WTC11 (cell line): ENCODE results near the gene PDE8B. TPM values are rescaled to one million over a fixed set of nuclear protein-coding genes. Genes with fewer than 3 reads are reported as not detected.

Experiments used
- ATAC-seq: fragments of 200-7000 bp; cut with Tn5 transposase; 2 replicates; pipeline ENCODE4 v1.10.0; 2021; ENCODE audit warnings: mild to moderate bottlenecking, moderate library complexity
- CTCF ChIA-PET: fragments of 300-600 bp; sonication (Branson Sonifier 250); formaldehyde crosslinking; loops from one replicate; lab custom pipeline; 2021; ENCODE audit warnings: antibody characterized with exemption; lab: Charles Lee
- POLR2A ChIA-PET: fragments of 350-600 bp; sonication (Branson Sonifier 250); formaldehyde crosslinking; loops from one replicate; lab custom pipeline; 2021; ENCODE audit warnings: antibody characterized with exemption; lab: Charles Lee
- DNase-seq: peaks from one replicate; pipeline ENCODE4 v3.0.0; 2021; ENCODE audit warnings: low spot score
- H3K27ac Mint-ChIP-seq: 2 replicates; pipeline ENCODE4 v1.8.0; 2021; ENCODE audit warnings: mixed read lengths
- H3K27me3 Mint-ChIP-seq: 2 replicates; pipeline ENCODE4 v1.8.0; 2021; ENCODE audit warnings: low read depth, mild to moderate bottlenecking, moderate library complexity, mixed read lengths
- H3K36me3 Mint-ChIP-seq: 2 replicates; pipeline ENCODE4 v1.8.0; 2021; ENCODE audit warnings: mixed read lengths
- H3K4me1 Mint-ChIP-seq: 2 replicates; pipeline ENCODE4 v1.8.0; 2022; ENCODE audit warnings: mixed read lengths
- H3K4me3 Mint-ChIP-seq: 2 replicates; pipeline ENCODE4 v1.8.0; 2021; ENCODE audit warnings: mild to moderate bottlenecking, moderate library complexity, mixed read lengths
- H3K9me3 Mint-ChIP-seq: 2 replicates; pipeline ENCODE4 v1.8.0; 2021; ENCODE audit warnings: mixed read lengths
- E2F5 ChIP-seq: sonication (generic); formaldehyde crosslinking; IDR thresholded peaks from 2 replicates; pipeline ENCODE4 v1.8.1; 2022; ENCODE audit warnings: mild to moderate bottlenecking, moderate library complexity, missing genetic modification reagents
- ELF4 ChIP-seq: sonication (generic); formaldehyde crosslinking; IDR thresholded peaks from 2 replicates; pipeline ENCODE4 v1.8.1; 2022; ENCODE audit warnings: low read depth, mild to moderate bottlenecking, moderate library complexity, missing genetic modification reagents
- FOXP1 ChIP-seq: sonication (generic); formaldehyde crosslinking; IDR thresholded peaks from 2 replicates; pipeline ENCODE4 v1.8.0; 2022; ENCODE audit warnings: missing genetic modification reagents, mild to moderate bottlenecking, moderate library complexity, borderline replicate concordance
- KAT7 ChIP-seq: sonication (generic); formaldehyde crosslinking; IDR thresholded peaks from 2 replicates; pipeline ENCODE4 v1.8.1; 2023; ENCODE audit warnings: missing genetic modification reagents, mild to moderate bottlenecking, borderline replicate concordance
- MXD4 ChIP-seq: fragments of 250-450 bp; sonication (Bioruptor Pico); IDR thresholded peaks from 2 replicates; pipeline ENCODE4 v1.8.0; 2021; ENCODE audit warnings: mild to moderate bottlenecking, moderate library complexity, borderline replicate concordance
- MYBL2 ChIP-seq: sonication (generic); formaldehyde crosslinking; IDR thresholded peaks from 2 replicates; pipeline ENCODE4 v1.8.1; 2023; ENCODE audit warnings: mild to moderate bottlenecking, moderate library complexity, missing genetic modification reagents
- PRDM15 ChIP-seq: sonication (generic); formaldehyde crosslinking; IDR thresholded peaks from 2 replicates; pipeline ENCODE4 v1.8.0; 2022; ENCODE audit warnings: missing genetic modification reagents
- PREB ChIP-seq: sonication (generic); formaldehyde crosslinking; IDR thresholded peaks from 2 replicates; pipeline ENCODE4 v1.8.1; 2022; ENCODE audit warnings: mild to moderate bottlenecking, missing genetic modification reagents, moderate library complexity, borderline replicate concordance
- PRRX2 ChIP-seq: fragments of 250-450 bp; sonication (Bioruptor Pico); IDR thresholded peaks from 2 replicates; pipeline ENCODE4 v1.8.0; 2021; ENCODE audit warnings: mild to moderate bottlenecking
- RORB ChIP-seq: fragments of 250-450 bp; sonication (Bioruptor Pico); IDR thresholded peaks from 2 replicates; pipeline ENCODE4 v1.9.0; 2021; ENCODE audit warnings: mild to moderate bottlenecking
- ZBTB21 ChIP-seq: sonication (generic); formaldehyde crosslinking; IDR thresholded peaks from 2 replicates; pipeline ENCODE4 v1.8.1; 2023; ENCODE audit warnings: mild to moderate bottlenecking, missing genetic modification reagents, borderline replicate concordance
- ZNF396 ChIP-seq: fragments of 250-450 bp; sonication (Bioruptor Pico); IDR thresholded peaks from 2 replicates; pipeline ENCODE4 v1.8.0; 2021; ENCODE audit warnings: mild to moderate bottlenecking, moderate library complexity, borderline replicate concordance
- ZNF425 ChIP-seq: fragments of 250-450 bp; sonication (Bioruptor Pico); conservative IDR thresholded peaks from 2 replicates; pipeline ENCODE4 v1.9.0; 2021; ENCODE audit warnings: mild to moderate bottlenecking
- total RNA-seq: library from RNA; stranded (reverse); gene quantifications from 3 replicates; pipeline ENCODE4 v1.2.3, GENCODE V29; 2021
- TF ChIP-seq, protein P1 (sequence below): sonication (generic); formaldehyde crosslinking; IDR thresholded peaks from 2 replicates; pipeline ENCODE4 v1.8.0; 2022; ENCODE audit warnings: mild to moderate bottlenecking, missing genetic modification reagents

Gene PDE8B
- total RNA-seq, 1 experiment from 2014 or later: 0.31 TPM

DNA sequence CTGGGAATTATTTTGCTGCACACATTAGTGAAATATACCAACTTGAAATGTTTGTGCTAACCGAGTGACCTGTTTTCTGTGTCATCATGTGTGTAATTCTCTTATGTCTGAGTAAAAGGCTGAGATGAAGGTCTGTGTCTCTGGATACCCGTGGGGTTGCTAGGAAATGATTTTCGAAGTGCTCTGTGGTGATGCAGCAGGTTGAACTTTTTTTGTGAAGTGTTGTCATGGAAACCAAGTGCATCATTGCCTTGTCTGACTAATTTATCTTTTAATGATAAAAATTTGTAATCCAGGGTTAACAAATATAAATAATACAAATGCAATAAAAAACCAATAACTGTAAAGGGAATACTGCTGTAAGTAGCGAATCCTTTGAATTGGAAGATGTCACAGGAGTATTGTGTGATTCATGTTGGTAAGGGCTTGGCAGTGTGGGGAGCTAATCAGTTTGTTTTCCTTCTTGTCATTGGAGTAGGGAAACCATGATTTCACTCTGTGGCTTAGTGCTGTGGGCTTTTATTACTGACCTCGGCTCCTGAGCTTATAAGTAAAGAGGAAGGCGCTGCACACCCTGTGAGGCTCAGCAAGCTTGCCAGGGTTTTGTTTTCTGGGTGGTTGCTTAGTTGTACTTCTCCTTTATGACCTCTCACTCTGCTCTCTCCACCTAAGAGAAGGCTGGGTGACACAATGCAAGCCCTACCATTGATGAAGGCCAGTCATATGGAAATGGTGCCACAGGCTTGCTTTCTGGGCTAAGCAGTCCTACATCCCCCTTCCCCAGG is 22.3 kb downstream of the PDE8B start:
- DNase-seq: no peak
- Mint-ChIP-seq H3K27me3 (no peaks in the 10 kb centered on the region), H3K27ac (no peak overlapping the region), H3K9me3 (no peaks in the 10 kb centered on the region), H3K4me1 (no peaks in the 10 kb centered on the region), H3K36me3 (no peaks in the 10 kb centered on the region), H3K4me3 (no peak overlapping the region)
- no peak for TF ChIP-seq ZNF396 (CRISPR knock-in tag)
- no peak for TF ChIP-seq E2F5 (CRISPR knock-in tag)
- no peak for TF ChIP-seq PRDM15
- TF ChIP-seq PRRX2 (CRISPR knock-in tag): no peak
- no peak for TF ChIP-seq MXD4 (CRISPR knock-in tag)
- no peak for TF ChIP-seq ZBTB21 (CRISPR knock-in tag)
- TF ChIP-seq FOXP1 (CRISPR knock-in tag): no peak
- no peak for TF ChIP-seq MYBL2 (CRISPR knock-in tag)
- no peak for TF ChIP-seq KAT7 (CRISPR knock-in tag)
- no peak for TF ChIP-seq ELF4 (CRISPR knock-in tag)
- TF ChIP-seq, protein P1, sequence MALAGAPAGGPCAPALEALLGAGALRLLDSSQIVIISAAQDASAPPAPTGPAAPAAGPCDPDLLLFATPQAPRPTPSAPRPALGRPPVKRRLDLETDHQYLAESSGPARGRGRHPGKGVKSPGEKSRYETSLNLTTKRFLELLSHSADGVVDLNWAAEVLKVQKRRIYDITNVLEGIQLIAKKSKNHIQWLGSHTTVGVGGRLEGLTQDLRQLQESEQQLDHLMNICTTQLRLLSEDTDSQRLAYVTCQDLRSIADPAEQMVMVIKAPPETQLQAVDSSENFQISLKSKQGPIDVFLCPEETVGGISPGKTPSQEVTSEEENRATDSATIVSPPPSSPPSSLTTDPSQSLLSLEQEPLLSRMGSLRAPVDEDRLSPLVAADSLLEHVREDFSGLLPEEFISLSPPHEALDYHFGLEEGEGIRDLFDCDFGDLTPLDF (CRISPR knock-in tag): no peak
- no peak for TF ChIP-seq RORB (CRISPR knock-in tag)
- no peak for TF ChIP-seq PREB (CRISPR knock-in tag)
- TF ChIP-seq ZNF425 (CRISPR knock-in tag): no peak
- ChIA-PET POLR2A (no interaction called here), CTCF (no interaction called here)
- no peak for ATAC-seq
